SJCRH30 (cell line): Measurements from ENCODE around the gene SLC35F1. TPM values are rescaled to one million over a fixed set of nuclear protein-coding genes. Genes with fewer than 3 reads are reported as not detected.
"Not testable (repeated sequence)": the region's sequence is repeated elsewhere in the genome, so short reads cannot be mapped to it uniquely, and the experiment has no call there.

Experiments
- DNase-seq, 2 experiments: peaks; one replicate each; pipeline ENCODE4 v3.0.0-alpha.2; 2015 to 2020
- H3K27ac ChIP-seq: fragments of 250-450 bp; sonication (Bioruptor Pico); 2 replicates; pipeline ENCODE4 v1.5.1; 2020; ENCODE audit warnings: mild to moderate bottlenecking, moderate library complexity
- H3K27me3 ChIP-seq: fragments of 250-450 bp; sonication (Bioruptor Pico); 2 replicates; pipeline ENCODE4 v1.5.1; 2020; ENCODE audit warnings: mild to moderate bottlenecking, moderate library complexity
- H3K36me3 ChIP-seq: fragments of 250-450 bp; sonication (Bioruptor Pico); 2 replicates; pipeline ENCODE4 v1.5.1; 2020; ENCODE audit warnings: mild to moderate bottlenecking, moderate library complexity
- H3K4me1 ChIP-seq: fragments of 250-450 bp; sonication (Bioruptor Pico); 2 replicates; pipeline ENCODE4 v1.5.1; 2020; ENCODE audit warnings: mild to moderate bottlenecking, moderate library complexity
- H3K4me3 ChIP-seq: fragments of 250-450 bp; sonication (Bioruptor Pico); 2 replicates; pipeline ENCODE4 v1.5.1; 2020; ENCODE audit warnings: mild to moderate bottlenecking, moderate library complexity
- H3K9me3 ChIP-seq: fragments of 250-450 bp; sonication (Bioruptor Pico); replicated peaks from 2 replicates; pipeline ENCODE4 v1.5.1; 2020; ENCODE audit warnings: mild to moderate bottlenecking, moderate library complexity
- total RNA-seq: library from RNA; depleted of rRNA; stranded (reverse); fragments of >200 nt; shearing (Covaris generic); gene quantifications from 2 replicates; pipeline ENCODE4 v1.2.3, GENCODE V29; 2014

The SLC35F1 gene
- total RNA-seq, 1 experiment from 2014 or later: 1.2 TPM

DNA sequence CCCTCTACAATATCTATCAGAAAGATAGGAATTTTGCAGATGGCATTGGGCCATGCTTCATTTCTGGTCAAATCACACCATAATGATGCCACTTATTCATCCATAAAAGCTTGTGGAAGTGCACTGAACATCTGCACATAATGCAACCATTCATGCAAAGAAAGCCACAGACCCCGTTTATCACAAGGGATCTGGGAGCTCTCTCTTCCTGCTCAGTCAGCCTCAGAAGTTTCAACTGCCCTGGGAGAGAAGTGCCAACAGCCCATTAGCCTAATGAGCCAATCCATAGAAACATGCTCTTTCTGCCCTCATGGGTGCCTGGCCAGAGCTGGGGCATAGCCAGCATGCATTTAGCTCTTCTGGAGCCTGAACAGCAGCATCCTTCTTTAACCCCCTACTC lies 85.8 kb downstream of the SLC35F1 start:
- Histone ChIP-seq H3K4me1 (no peaks in the 10 kb centered on the region), H3K9me3 (no peaks in the 10 kb centered on the region), H3K27ac (no peak overlapping the region), H3K27me3 (no peaks in the 10 kb centered on the region), H3K36me3 (no peaks in the 10 kb centered on the region), H3K4me3 (no peak overlapping the region)
- DNase-seq: no peak

DNA sequence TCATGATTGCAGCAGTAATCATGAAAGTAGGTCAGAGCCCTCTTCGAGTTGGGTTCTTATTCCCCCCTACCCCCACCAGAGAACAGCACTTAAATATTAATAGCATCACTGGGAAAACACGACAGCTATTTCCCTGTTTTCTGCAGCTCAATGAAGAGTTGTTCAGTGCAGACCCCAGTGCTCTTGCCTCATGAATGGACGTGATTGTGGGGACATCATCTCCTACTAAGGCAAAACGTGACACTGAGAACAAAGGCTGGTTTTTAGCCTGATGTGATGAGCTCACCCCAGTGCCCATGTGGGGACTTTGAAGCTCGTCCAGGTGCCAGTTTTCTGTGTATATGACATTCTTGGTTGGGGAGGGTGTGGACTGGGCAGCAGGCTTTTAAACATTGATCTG lies 105.9 kb downstream of the SLC35F1 start:
- no peaks in the 10 kb centered on the region for H3K27me3 ChIP-seq
- H3K4me1 ChIP-seq: no peaks in the 10 kb centered on the region
- no peaks in the 10 kb centered on the region for H3K9me3 ChIP-seq
- H3K27ac ChIP-seq: no peak overlapping the region
- H3K4me3 ChIP-seq: no peak overlapping the region
- DNase-seq: no peak
- H3K36me3 ChIP-seq: no peaks in the 10 kb centered on the region

DNA sequence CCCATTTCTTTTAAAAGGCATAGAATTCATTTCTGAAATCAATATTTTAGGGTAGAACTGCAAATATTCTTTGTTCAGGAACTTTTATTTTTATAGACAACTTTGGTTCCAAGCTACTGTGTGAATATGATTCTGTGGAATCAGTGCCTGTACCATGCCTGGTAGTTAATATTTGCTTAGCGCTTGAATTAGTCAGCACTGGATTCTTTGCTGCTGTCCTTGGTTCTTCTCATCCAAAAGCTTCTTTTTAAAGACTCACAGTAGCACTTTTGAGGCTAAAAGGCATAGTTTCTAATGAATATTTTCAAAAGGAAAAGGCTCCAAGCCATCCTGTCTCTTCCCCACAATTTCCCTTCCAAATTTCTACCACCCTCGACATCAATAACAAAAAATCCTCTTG lies 109.5 kb downstream of the SLC35F1 start:
- H3K9me3 ChIP-seq: no peaks in the 10 kb centered on the region
- H3K4me3 ChIP-seq: no peak overlapping the region
- no peaks in the 10 kb centered on the region for H3K36me3 ChIP-seq
- H3K27ac ChIP-seq: no peak overlapping the region
- no peak for DNase-seq
- no peaks in the 10 kb centered on the region for H3K27me3 ChIP-seq
- no peaks in the 10 kb centered on the region for H3K4me1 ChIP-seq

DNA sequence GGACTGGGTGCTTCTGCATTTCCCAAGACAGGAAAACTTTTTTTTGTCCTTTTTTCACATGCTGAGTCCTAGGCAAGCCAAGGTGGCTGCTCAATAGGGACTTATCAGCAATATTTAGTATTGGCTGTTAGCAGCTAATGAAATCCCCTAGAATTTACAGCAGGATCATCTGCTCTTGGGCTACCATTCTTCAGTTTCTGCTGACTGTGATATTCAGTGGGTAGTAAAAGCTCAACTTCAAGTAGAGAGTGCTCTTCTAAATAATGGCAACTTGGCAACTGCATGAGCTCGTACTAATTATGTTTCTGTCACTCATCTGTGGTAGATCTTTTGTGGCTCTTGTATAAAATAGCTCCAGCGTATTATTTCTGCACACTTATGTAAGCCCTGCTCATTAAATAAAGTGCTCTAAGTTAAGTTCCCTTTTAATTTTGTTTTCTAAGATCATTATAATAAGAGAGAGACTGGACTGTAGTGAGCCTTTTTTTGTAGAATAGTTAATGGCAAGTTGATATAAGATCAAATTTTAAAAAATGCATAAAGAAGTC lies 110.3 kb downstream of the SLC35F1 start:
- no peak overlapping the region for H3K4me3 ChIP-seq
- no peak for DNase-seq
- H3K4me1 ChIP-seq: no peaks in the 10 kb centered on the region
- H3K36me3 ChIP-seq: no peaks in the 10 kb centered on the region
- H3K9me3 ChIP-seq: no peaks in the 10 kb centered on the region
- no peak overlapping the region for H3K27ac ChIP-seq
- H3K27me3 ChIP-seq: no peaks in the 10 kb centered on the region

DNA sequence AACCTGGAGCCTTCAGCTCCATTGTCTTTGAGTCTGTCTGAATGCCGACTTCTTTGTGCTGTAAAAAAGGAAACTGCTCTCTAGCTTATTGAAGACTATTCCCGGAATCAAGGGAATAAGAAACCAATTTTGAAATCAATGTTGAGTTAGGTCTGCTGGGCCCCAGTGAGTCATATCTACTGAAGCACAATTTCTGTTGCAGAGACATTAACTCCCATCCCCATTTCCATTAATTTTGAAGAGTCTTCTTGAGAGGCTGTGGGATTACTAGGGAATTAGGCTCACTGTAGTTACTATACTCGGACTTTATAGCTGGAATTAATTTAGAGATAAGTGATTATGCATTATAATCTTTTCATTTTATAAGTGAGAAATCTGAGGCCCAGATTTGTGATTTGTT lies 116.7 kb downstream of the SLC35F1 start:
- Histone ChIP-seq H3K27ac (no peak overlapping the region), H3K9me3 (no peaks in the 10 kb centered on the region), H3K4me1 (no peaks in the 10 kb centered on the region), H3K27me3 (no peaks in the 10 kb centered on the region), H3K4me3 (no peak overlapping the region), H3K36me3 (no peaks in the 10 kb centered on the region)
- DNase-seq: no peak

DNA sequence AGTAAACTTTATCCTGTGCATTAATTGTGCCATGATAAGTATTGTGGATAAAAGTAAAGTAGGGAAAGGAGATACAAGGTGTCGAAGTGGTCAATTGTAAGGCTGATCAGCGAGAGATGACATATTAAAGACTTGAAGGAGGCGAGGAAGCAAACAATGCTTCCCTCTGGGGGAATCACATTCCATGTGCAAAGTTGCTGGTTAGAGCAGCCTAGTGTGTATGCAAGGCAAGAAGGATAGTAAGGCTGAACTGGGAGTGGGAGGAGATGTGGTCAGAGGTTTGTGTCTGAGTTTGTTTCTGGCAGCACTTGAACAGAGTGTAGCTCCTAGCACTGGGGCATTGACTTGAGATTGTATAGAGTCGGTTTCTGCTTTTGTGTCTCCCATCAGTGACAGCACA lies 122.9 kb downstream of the SLC35F1 start:
- H3K27ac ChIP-seq: no peak overlapping the region

DNA sequence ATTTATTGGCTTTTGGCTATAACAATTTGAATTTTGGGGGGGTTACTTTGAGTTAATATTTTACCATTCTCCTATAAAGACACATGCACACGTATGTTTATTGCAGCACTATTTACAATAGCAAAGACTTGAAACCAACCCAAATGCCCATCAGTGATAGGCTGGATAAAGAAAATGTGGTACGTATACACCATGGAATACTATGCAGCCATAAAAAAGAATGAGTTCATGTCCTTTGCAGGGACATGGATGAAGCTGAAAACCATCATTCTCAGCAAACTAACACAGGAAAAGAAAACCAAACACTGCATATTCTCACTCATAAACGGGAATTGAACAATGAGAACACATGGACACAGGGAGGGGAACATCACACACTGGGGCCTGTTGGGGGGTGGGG lies 130.4 kb downstream of the SLC35F1 start:
- H3K36me3 ChIP-seq, H3K4me1 ChIP-seq, H3K27me3 ChIP-seq, H3K9me3 ChIP-seq, DNase-seq, H3K4me3 ChIP-seq, H3K27ac ChIP-seq: not testable (repeated sequence)

More for the DNA sequence above, 122.9 kb downstream of the SLC35F1 start:
- Histone ChIP-seq H3K9me3 (no peaks in the 10 kb centered on the region), H3K4me3 (no peak overlapping the region), H3K27me3 (no peaks in the 10 kb centered on the region), H3K4me1 (no peaks in the 10 kb centered on the region), H3K36me3 (no peaks in the 10 kb centered on the region)
- DNase-seq: no peak

DNA sequence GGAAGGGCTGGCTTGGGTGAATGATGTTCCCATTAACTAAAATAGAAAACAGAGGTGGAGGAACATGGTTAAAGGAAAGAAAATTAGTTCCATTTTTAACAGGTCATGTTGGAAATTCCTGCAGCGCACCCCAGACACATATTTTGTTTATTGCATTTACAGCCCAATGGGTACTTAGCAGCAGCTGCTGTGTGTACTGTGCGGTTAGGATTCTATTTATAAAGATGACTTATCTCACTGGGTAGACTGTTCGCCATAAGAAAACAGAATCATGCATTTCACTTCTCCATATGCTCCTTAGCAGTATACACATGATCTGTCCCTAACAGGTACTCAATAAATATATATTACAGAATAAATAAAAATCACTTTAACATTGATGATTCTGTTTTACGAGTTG lies 135.8 kb downstream of the SLC35F1 start:
- Histone ChIP-seq H3K4me3 (no peak overlapping the region), H3K27me3 (no peaks in the 10 kb centered on the region), H3K36me3 (no peaks in the 10 kb centered on the region), H3K4me1 (peaks cover 12% of the 10 kb centered on the region), H3K27ac (no peak overlapping the region), H3K9me3 (no peaks in the 10 kb centered on the region)
- peak; percentile 25 to 39 for DNase-seq

DNA sequence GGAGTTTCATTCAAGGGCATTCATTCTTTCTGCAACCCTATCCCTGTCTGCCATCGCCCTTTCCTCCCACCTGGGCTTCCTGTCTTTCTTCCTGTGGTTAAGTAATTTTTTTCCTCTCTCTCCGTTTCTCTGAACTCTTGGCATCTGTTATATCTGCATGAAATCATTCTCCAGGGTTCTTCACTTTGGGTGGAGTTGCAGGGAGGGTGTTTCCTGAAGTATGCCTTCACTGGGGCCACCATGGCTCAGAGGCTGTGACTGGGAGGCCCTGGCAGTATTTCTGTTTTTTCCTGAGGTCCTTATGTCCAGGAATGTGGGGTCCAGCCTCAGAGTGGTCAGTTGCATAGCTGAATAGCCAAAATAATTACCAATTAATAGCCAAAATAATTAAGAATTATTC lies 137.2 kb downstream of the SLC35F1 start:
- H3K36me3 ChIP-seq: no peaks in the 10 kb centered on the region
- H3K4me3 ChIP-seq: no peak overlapping the region
- no peak overlapping the region for H3K27ac ChIP-seq
- H3K4me1 ChIP-seq: peaks cover 12% of the 10 kb centered on the region
- DNase-seq: peak in 1 of 2 experiments; percentile 4
- no peaks in the 10 kb centered on the region for H3K9me3 ChIP-seq
- H3K27me3 ChIP-seq: no peaks in the 10 kb centered on the region

DNA sequence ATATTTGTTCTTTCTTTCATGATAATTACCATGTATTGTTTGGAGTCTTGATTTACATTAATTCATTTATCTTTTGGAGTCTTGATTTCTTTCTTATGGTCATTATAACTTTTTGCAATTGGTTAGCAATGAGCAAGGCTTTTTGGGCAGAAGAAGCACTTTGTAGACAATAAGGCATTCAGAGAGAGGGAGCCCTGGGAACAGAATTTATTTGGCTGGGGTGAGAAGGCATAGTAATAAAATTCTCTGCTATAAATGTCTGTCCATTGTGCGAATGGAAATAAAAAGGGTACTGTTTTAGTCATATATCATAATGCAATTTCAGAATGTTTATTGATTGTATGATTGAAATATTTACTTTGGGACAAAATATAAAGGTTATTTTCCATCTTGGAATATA lies 147.0 kb downstream of the SLC35F1 start:
- Histone ChIP-seq H3K27me3 (no peaks in the 10 kb centered on the region), H3K4me3 (no peak overlapping the region), H3K9me3 (no peaks in the 10 kb centered on the region), H3K4me1 (no peaks in the 10 kb centered on the region; the same call in 1 of the 2 replicates), H3K36me3 (no peaks in the 10 kb centered on the region; the same call in 1 of the 2 replicates), H3K27ac (no peak overlapping the region)
- DNase-seq: no peak

DNA sequence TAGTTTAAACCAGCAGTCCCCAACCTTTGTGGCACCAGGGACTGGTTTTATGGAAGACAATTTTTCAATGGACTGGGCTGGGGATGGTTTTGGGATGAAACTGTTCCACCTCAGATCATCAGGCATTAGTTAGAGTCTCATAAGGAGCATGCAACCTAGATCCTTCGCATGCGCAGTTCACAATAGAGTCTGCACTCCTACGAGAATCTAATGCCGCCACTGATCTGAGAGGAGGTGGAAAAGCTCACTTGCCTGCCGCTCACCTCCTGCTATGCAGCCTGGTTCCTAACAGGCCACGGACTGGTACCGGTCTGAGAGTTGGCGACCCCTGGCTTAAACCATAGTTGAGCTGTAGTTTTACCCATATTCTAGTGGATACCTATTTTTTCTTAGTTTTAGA lies 154.6 kb downstream of the SLC35F1 start:
- Histone ChIP-seq H3K4me1 (no peaks in the 10 kb centered on the region), H3K4me3 (no peak overlapping the region), H3K9me3 (no peaks in the 10 kb centered on the region), H3K36me3 (no peaks in the 10 kb centered on the region; the same call in 1 of the 2 replicates), H3K27ac (no peak overlapping the region), H3K27me3 (peaks cover 2% of the 10 kb centered on the region; the same call in 1 of the 2 replicates)
- DNase-seq: no peak

DNA sequence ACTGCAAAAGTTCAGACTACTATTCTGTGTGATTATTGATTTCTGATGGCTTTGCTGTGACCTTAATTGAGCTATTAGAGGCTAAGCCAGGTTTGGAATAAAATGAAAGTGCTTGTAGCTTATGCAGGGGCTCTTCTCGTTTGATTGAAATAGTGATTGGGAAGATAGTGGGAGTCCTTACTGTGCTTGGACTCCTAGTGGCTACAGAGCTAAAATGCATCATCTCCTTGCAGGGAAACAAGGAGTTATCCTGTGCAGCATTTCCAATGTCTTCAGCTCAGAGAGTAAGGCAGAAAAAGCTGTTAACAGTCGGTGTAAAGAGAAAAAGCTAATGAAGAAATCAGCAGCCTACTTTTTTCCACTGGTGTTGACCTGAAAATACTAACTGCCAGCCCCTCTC lies 173.5 kb downstream of the SLC35F1 start:
- Histone ChIP-seq H3K9me3 (no peaks in the 10 kb centered on the region), H3K27me3 (no peaks in the 10 kb centered on the region), H3K27ac (no peak overlapping the region)

DNA sequence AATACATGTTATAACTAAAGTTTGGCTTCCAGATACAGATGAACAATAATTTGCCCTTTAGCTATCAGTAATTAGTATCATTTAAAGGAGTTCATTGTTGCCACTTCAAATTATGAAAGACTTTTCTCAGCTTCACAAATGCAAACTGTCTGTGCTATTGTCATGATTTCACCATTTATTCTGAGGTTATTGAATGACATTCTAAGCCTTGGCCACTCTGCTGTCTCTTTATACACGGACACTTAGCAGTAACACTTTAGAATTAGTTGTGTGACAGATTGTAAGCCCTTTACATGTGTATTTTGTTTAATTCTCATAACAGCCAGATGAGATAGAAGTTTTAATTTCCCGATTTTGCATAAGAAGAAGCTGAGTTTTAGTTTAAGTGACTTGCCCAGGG lies 176.6 kb downstream of the SLC35F1 start:
- Histone ChIP-seq H3K27me3 (no peaks in the 10 kb centered on the region), H3K27ac (no peak overlapping the region), H3K9me3 (no peaks in the 10 kb centered on the region), H3K36me3 (no peaks in the 10 kb centered on the region), H3K4me3 (no peak overlapping the region), H3K4me1 (no peaks in the 10 kb centered on the region)
- DNase-seq: no peak

More for the DNA sequence above, 173.5 kb downstream of the SLC35F1 start:
- peak in 1 of 2 experiments; percentile 4 for DNase-seq
- Histone ChIP-seq H3K36me3 (no peaks in the 10 kb centered on the region), H3K4me3 (no peak overlapping the region), H3K4me1 (no peaks in the 10 kb centered on the region)

DNA sequence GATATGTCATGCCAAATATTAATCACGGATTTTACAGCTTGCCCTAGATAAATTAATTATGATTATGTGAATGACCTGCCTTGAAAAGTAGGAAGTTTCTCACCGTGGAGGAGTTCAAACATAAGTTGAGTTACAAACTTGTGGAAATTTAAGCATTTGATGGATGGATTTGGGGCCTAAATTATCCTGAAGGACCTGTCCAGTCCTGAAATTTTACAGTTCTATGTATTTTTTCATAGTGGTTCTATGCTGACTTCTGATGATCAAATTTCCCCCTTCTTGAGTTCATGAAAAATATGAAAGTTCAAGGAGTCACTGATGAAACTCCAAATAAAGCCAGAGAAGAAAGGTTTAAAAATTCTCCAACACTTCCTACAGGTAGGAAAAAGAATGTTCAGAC lies 178.6 kb downstream of the SLC35F1 start:
- Histone ChIP-seq H3K36me3 (no peaks in the 10 kb centered on the region), H3K4me3 (no peak overlapping the region), H3K4me1 (no peaks in the 10 kb centered on the region), H3K9me3 (no peaks in the 10 kb centered on the region), H3K27me3 (no peaks in the 10 kb centered on the region), H3K27ac (no peak overlapping the region)
- DNase-seq: no peak

DNA sequence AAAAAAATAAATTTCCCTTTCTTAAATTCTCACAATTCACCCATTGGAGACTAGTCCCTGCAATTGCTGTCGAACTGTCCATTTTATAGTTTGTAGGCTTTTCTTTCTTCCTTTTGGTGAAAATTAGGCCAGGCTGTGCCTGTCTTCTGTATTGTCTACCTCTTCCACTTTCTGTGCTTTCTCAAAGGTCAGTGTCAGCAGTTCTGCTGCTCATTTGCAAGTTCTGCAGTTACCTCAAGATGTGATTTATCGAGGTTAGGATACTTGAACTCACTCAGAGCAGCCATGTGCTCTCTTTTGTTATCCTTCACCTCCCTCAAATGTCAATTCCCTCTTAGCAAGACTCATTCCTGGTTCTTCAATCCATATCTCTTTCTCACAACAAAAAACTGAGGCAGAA lies 179.1 kb downstream of the SLC35F1 start:
- no peak for DNase-seq
- no peaks in the 10 kb centered on the region for H3K4me1 ChIP-seq
- H3K27me3 ChIP-seq: no peaks in the 10 kb centered on the region
- no peaks in the 10 kb centered on the region for H3K9me3 ChIP-seq
- H3K27ac ChIP-seq: no peak overlapping the region
- no peak overlapping the region for H3K4me3 ChIP-seq
- no peaks in the 10 kb centered on the region for H3K36me3 ChIP-seq

DNA sequence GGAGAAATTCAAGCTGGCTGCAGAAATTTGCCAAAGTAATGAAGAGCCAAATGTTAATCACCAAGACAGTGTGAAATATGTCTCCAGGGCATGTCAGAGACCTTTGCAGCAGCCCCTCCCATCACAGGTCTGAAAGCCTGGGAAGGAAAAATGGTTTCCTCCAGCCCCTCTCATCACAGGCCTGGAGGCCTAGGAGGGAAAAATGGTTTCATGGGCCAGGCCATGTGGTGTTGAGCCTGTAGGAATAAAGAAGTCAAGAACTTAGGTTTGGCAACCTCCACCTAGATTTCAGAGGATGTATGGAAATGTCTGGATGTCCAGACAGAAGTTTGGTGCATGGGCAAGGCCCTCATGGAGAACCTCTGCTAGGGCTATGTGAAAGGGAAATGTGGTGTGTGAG lies 185.0 kb downstream of the SLC35F1 start:
- Histone ChIP-seq H3K27ac (no peak overlapping the region), H3K27me3 (no peaks in the 10 kb centered on the region), H3K9me3 (no peaks in the 10 kb centered on the region), H3K36me3 (no peaks in the 10 kb centered on the region), H3K4me3 (no peak overlapping the region), H3K4me1 (no peaks in the 10 kb centered on the region)
- no peak for DNase-seq
